ENCODE data around the gene FAM180A. TPM values are rescaled to one million over a fixed set of nuclear protein-coding genes. Genes with fewer than 3 reads are reported as not detected.

The FAM180A gene
- total and polyA plus RNA-seq, 2 donors (not counting 1 experiment from before 2014, with no cell fraction given): not detected

GRCh38 chr7:135729230-135729629 is 19.4 kb downstream of the FAM180A start:
- 40% methylated on average over 1 of the region's 5 CpGs for WGBS (ENCODE audit: insufficient coverage)
- Histone ChIP-seq H3K79me2 (ENCODE audit: control insufficient read depth, insufficient read depth, low read length) (no peaks in the 10 kb centered on the region), H3K27me3 (replicated peaks in 1 of 4; ENCODE audit: control extremely low read depth in 1 of 4, control insufficient read depth in 3 of 4, insufficient read depth in 4 of 4, low read length in 3 of 4) (peaks cover 0 to 3% (median 0%) of the 10 kb centered on the region in 4 experiments), H4K20me1 (ENCODE audit: control insufficient read depth, insufficient read depth, low read length, poor library complexity, severe bottlenecking) (no peaks in the 10 kb centered on the region), H2AFZ (ENCODE audit: insufficient read depth, low read depth, low read length, poor library complexity, severe bottlenecking) (no peak overlapping the region), H3K9me3 (ENCODE audit: control extremely low read depth in 1 of 3, control insufficient read depth in 2 of 3, insufficient read depth in 1 of 3, low read length in 2 of 3) (no peaks in the 10 kb centered on the region), H3K4me1 (ENCODE audit: control insufficient read depth in 2 of 2, insufficient read depth in 2 of 2, low read length in 2 of 2) (no peaks in the 10 kb centered on the region), H3K4me2 (replicated peaks; ENCODE audit: low read depth, low read length, poor library complexity, severe bottlenecking) (no peak overlapping the region), H3K9ac (ENCODE audit: low read length) (no peak overlapping the region), H3K36me3 (replicated peaks in 1 of 2; ENCODE audit: control extremely low read depth in 1 of 2, control insufficient read depth in 1 of 2, extremely low read depth in 1 of 2, insufficient read depth in 2 of 2, low read length in 1 of 2) (no peaks in the 10 kb centered on the region), H3K27ac (ENCODE audit: low read length in 2 of 2) (no peak overlapping the region), H3K4me3 (ENCODE audit: control extremely low read depth in 1 of 5, extremely low read depth in 1 of 5, insufficient read depth in 1 of 5, low read depth in 2 of 5, low read length in 4 of 5) (no peak overlapping the region)
- no peak for ATAC-seq (ENCODE audit: low read depth)
- CTCF ChIA-PET: no interaction called here
- H3K4me1 Mint-ChIP-seq: no peaks in the 10 kb centered on the region
- no peak for DNase-seq
- POLR2A ChIA-PET: no interaction called here
- TF ChIP-seq CTCF (IDR thresholded peaks at IDR 0.05) (no peak), EZH2 (IDR thresholded peaks at IDR 0.05; ENCODE audit: borderline replicate concordance, insufficient read depth, low read depth, low read length, poor library complexity, severe bottlenecking) (no peak)
- peaks cover 13% of the 10 kb centered on the region for H3K27me3 Mint-ChIP-seq
- no peaks in the 10 kb centered on the region for H3K9me3 Mint-ChIP-seq (ENCODE audit: insufficient read depth)
- intact Hi-C loops (cut with micrococcal nuclease): no loop called here
- no peak overlapping the region for H3K4me3 Mint-ChIP-seq
- H3K27ac Mint-ChIP-seq: no peak overlapping the region

- ChIA-PET CTCF (no interaction called here), POLR2A (no interaction called here)
- WGBS (ENCODE audit: insufficient coverage): 97% methylated on average over 11 of the region's 11 CpGs
- no peak within 1 kb of the TSS for H3K4me3 ChIP-seq (ENCODE audit: control extremely low read depth in 1 of 5, extremely low read depth in 1 of 5, insufficient read depth in 1 of 5, low read depth in 2 of 5, low read length in 4 of 5)
- Mint-ChIP-seq H3K9me3 (ENCODE audit: insufficient read depth) (no peaks in the 10 kb centered on the region), H3K27me3 (peaks cover 18% of the 10 kb centered on the region), H3K4me1 (no peaks in the 10 kb centered on the region), H3K4me3 (no peak within 1 kb of the TSS), H3K27ac (no peak within 1 kb of the TSS)
- peaks cover 0 to 3% (median 0%) of the 10 kb centered on the region in 4 experiments for H3K27me3 ChIP-seq (replicated peaks in 1 of 4; ENCODE audit: control extremely low read depth in 1 of 4, control insufficient read depth in 3 of 4, insufficient read depth in 4 of 4, low read length in 3 of 4)
- ATAC-seq (ENCODE audit: low read depth): no peak
- no peak within 1 kb of the TSS for H2AFZ ChIP-seq (ENCODE audit: insufficient read depth, low read depth, low read length, poor library complexity, severe bottlenecking)
- no peak within 1 kb of the TSS for H3K4me2 ChIP-seq (replicated peaks; ENCODE audit: low read depth, low read length, poor library complexity, severe bottlenecking)
- H4K20me1 ChIP-seq (ENCODE audit: control insufficient read depth, insufficient read depth, low read length, poor library complexity, severe bottlenecking): no peaks in the 10 kb centered on the region
- H3K9ac ChIP-seq (ENCODE audit: low read length): no peak within 1 kb of the TSS
- H3K27ac ChIP-seq (ENCODE audit: low read length in 2 of 2): no peak within 1 kb of the TSS
- H3K36me3 ChIP-seq (replicated peaks in 1 of 2; ENCODE audit: control extremely low read depth in 1 of 2, control insufficient read depth in 1 of 2, extremely low read depth in 1 of 2, insufficient read depth in 2 of 2, low read length in 1 of 2): no peaks in the 10 kb centered on the region
- TF ChIP-seq CTCF (IDR thresholded peaks at IDR 0.05): no peak
- DNase-seq: no peak
- no peaks in the 10 kb centered on the region for H3K79me2 ChIP-seq (ENCODE audit: control insufficient read depth, insufficient read depth, low read length)
- no peaks in the 10 kb centered on the region for H3K9me3 ChIP-seq (ENCODE audit: control extremely low read depth in 1 of 3, control insufficient read depth in 2 of 3, insufficient read depth in 1 of 3, low read length in 2 of 3)
- no peaks in the 10 kb centered on the region for H3K4me1 ChIP-seq (ENCODE audit: control insufficient read depth in 2 of 2, insufficient read depth in 2 of 2, low read length in 2 of 2)
- intact Hi-C loops (cut with micrococcal nuclease): no loop called here
Observed at GRCh38 chr7:135728136-135728669, 20.4 kb downstream of the FAM180A start, which contains the start of gene SLC13A4. Gene SLC13A4 (minus strand): TSS chr7:135728186. CDS start chr7:135727496, 690 bp downstream.

Data from B cell (primary cell).